GM19372 (cell line): ENCODE measurements around the gene VTN.

Experiments used
- ATAC-seq: cut with Tn5 transposase; IDR thresholded peaks from one replicate; pipeline ENCODE4 v1.9.1; 2021; ENCODE audit warnings: mild to moderate bottlenecking, low read depth, moderate library complexity; ENCODE audit not compliant: unreplicated experiment

The VTN gene

GRCh38 chr17:28327031-28327607 is 43.0 kb downstream of the VTN start:
- no peak for ATAC-seq

- ATAC-seq, result no peak
Measured at GRCh38 chr17:28326114-28326513, 44.0 kb downstream of the VTN start.

DNA sequence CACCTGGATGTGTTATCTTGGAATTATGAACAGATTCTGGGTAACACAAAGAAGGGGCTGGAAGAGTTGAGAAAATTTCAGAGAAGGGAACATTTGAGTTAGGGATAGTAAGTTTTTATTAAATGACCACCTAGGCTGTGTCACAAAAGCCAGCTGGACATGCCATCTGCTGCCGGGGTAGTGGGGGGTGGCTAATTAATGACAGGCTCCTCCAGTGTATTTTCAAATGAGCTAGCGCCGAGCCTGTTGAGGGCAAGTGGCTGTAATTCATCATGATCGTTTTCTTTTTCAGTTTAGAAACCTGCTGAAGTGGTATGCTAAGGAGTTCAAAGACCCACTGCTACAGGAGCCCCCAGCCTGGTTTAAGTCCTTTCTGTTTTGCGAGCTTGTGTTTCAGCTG is 44.9 kb downstream of the VTN start:
- no peak for ATAC-seq

GRCh38 chr17:28324781-28325180 is 45.3 kb downstream of the VTN start:
- no peak for ATAC-seq

- ATAC-seq, result no peak
Measured at GRCh38 chr17:28324267-28324745, 45.8 kb downstream of the VTN start.

- no peak for ATAC-seq
Measured at GRCh38 chr17:28320215-28321061, 49.7 kb downstream of the VTN start.

DNA sequence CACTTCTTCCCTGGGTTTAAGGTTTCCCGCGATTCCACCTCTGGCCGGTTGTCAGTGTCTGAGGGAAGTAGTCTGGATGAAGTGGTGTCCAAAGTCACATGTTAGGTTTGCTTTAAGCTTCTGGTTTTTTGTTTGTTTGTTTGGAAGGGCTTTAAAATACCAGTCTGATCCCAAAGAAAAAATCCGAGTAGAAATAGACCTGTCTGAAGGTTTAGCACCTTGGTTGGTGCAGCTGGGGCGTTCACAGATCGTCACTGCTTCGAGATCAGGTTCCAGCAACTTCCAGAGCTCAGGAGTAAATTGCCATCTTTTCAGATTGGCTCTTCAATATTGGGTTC is 50.5 kb downstream of the VTN start:
- no peak for ATAC-seq

DNA sequence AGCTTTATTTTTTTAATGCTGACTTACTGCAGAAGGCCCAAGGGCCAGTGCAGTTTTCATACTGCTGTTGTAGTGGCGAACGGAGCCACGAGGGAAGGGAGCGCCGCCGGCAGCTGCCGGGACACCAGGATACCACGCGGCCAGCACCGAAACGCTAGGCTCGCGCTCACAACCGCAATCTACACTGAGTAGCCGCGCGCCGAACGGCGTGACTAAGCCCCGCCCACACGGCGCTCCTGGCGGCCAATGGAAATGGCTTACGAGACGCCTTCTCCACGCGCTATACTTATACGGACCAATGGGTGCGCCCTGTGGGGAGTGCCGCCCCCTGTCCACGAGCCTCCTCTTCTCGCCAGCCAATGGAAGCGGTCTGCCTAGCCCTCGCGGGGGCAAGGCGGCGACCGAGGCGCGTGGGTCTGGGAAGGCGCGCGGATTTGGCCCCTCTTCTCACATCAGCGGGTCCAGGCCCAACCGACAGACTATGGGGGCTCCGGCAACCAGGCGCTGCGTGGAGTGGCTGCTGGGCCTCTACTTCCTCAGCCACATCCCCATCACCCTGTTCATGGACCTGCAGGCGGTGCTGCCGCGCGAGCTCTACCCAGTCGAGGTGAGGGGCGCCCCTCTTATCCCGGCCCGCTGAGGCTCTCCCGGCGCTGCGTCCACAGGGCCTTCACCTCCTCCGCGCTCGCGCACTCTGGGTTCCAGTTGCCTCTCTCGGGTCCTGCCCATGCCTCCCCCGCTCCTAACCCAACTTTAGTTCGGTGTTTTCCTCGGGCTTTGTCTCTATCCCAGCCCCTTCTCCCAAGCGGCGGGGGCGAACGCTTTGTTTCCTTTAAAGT is 51.1 kb downstream of the VTN start, which contains the start of gene TMEM97:
TSS of gene TMEM97 (plus strand) at position 442 of the 839 bp plus-strand sequence. CDS start at position 482, 40 bp downstream.
- ATAC-seq, result peak; percentile 95

DNA sequence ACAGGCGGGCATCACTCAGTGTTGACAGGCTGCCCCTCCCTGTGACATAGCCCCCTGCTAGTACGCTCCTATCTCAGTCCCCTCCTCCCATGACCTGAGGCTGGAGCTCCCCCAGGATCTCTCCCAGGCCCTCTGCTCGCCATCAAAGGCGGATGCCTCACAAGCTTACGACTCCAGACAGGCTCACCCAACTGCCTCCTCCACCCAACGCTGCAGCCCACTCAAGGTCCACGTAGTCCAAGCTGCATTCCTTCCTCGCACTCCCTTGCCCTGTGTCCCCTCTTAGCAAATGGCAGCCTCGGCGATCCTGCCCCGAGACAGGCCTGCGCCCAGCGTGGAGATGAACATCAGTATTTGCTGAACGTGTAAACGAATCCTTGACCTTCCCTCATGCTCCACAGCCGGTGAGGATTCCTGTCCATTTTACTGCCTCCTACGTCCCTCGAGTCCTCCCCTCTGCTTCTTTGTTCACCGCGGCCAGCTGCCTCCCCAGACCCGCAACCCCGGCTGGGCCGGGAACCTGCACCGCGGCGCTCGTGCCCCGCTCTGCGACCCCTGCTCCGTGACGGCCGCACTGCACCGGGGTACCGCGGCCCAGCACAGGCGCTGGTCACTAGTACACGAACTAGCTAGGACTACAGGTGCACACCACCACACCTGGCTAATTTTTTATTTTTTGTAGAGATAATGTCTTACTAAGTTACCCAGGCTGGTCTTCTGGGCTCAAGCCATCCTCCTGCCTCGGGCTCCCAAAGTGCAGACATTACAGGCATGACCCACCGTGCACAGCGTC is 51.9 kb downstream of the VTN start:
- ATAC-seq, result peak; percentile 5
